Dedifferentiated amniotic fluid mesenchymal stem cell (primary cell): Measurements from ENCODE around the gene TMEM145.

Experiments
- DNase-seq: peaks from one replicate; pipeline ENCODE4 v3.0.0-alpha.2; 2016; ENCODE audit errors: extremely low spot score

TMEM145 gene

DNA sequence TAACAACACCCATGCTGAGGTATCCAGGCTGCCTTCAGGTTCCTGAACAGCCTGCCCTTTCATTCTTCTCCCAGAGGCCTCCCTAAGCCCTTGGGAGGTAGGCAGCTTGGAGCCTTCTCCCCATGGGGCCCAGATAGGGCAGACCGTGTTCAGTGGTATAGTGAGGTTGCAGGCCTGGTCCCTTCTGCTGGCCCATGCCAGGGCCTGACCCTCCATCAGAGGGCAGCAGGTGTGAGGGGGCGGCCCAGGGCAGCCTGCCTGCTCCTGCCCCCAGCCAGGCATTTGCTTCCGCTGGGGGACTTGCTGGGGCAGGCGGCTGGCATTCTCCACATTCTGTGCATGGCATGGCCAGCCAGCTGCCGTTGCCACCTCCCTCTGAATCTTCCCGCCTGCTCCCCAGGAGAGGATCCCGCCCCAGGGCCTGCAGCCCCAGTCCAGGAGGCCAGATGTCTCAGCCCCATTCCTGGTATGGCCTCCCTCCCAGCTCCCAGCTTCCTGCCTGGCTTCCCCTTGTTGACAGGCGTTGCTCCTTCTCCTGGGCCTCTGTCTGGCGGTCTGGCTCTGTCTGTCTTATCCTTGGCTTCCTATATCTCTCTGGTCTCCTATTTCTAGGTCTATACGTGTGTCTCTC lies 35.2 kb upstream of the TMEM145 start:
- no peak for DNase-seq

GRCh38 chr19:42278452-42279154 lies 34.5 kb upstream of the TMEM145 start:
- no peak for DNase-seq

- DNase-seq: no peak
These were observed 33.8 kb upstream of the TMEM145 start for GRCh38 chr19:42279155-42279901.

GRCh38 chr19:42279902-42280814 lies 33.0 kb upstream of the TMEM145 start:
- peak; percentile 93 for DNase-seq

GRCh38 chr19:42280815-42281145 lies 32.3 kb upstream of the TMEM145 start:
- no peak for DNase-seq

DNA sequence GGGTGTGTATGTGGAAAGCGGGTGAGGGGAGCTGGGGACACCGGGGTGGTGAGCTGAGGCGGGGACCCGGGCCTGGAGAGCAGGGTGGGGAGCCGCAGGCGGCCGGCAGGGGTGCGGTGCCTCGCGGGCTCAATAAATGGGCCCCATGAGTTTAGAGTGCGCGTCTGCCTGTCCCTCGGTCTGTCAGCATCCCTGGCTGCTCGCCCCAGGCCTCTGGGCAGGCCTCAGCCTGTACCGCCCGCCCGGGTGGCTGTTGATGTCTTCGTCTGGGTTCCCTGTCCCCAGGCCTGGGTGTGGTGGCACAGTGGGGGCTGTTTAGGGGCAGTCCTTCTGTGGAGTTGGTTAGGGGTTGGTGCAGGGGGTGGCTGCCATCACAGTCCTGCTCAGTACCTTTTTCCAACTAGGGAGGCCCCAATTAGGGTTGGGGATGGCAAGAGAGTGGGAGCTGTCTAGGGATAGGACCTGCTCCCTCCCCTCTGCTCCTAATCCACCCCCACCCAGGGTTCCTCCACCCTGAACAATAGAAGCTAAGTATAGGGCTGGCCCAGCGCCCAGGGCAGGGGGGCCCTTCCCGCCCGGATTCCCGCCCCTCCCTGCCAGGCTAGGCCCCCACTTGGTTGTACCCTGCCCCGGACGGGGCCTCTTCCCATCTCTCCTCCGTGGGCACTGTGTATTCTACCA lies 31.8 kb upstream of the TMEM145 start:
- no peak for DNase-seq

GRCh38 chr19:42281827-42282762 lies 31.0 kb upstream of the TMEM145 start:
- DNase-seq: peak; percentile 42

DNA sequence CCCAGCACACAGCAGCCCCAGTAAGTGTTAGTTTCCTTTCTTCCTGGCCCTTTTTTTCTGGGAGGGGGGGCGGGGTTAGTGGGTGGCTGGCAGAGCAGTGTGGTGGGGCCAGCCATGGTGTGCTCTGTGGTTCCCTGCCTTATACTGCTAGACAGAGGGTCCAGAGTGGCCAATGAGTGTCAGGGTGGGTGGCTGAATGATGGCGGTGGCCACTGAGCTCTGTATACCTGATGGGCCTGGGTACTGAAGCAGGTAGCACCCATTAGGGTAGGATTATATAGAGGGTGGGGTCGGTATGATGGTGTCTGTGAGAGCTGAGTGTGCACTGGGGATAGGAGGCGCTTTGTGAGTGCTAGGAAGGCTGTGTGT lies 30.3 kb upstream of the TMEM145 start:
- no peak for DNase-seq

- peak; percentile 90 for DNase-seq
These were observed 29.7 kb upstream of the TMEM145 start for GRCh38 chr19:42283188-42284065.

GRCh38 chr19:42284066-42284501 lies 29.0 kb upstream of the TMEM145 start:
- peak; percentile 74 for DNase-seq

GRCh38 chr19:42284591-42285341 lies 28.3 kb upstream of the TMEM145 start:
- no peak for DNase-seq

DNA sequence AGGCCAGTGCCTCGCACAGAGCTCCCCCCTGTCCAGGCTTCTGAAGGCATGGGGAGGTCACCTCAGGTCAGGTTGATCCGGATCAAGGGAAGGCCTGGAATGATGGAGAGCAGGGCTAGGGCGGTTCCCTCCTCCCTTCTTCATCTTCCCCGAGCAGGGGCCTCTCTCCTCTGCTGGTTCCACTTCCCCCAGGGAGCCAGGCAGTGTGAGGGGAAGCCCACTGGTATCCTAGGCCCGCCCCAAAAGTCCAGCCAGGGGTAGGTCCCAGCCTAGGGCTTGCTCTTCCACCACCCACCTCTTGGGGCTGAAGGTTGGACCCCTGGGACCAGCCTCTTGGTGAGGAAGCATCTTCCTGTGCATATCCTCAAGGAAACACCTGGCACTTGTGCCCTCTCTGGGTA lies 27.6 kb upstream of the TMEM145 start:
- no peak for DNase-seq

GRCh38 chr19:42285988-42286348 lies 27.1 kb upstream of the TMEM145 start:
- no peak for DNase-seq

- DNase-seq: no peak
These were observed 26.6 kb upstream of the TMEM145 start for GRCh38 chr19:42286349-42287016.

- DNase-seq: no peak
These were observed 25.9 kb upstream of the TMEM145 start for GRCh38 chr19:42287017-42287826.

DNA sequence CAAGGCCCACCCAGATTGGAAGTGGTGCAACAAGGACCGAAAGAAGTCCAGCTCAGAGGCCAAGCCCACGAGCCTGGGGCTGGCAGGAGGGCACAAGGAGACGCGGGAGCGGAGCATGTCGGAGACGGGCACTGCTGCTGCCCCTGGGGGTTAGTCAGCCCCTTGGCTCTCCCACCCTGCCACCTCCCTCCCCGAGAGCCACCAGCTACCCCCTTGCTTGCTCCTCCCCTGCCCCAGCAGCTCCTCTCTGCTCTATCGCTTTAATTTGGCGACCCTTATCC lies 25.3 kb upstream of the TMEM145 start:
- DNase-seq: no peak

DNA sequence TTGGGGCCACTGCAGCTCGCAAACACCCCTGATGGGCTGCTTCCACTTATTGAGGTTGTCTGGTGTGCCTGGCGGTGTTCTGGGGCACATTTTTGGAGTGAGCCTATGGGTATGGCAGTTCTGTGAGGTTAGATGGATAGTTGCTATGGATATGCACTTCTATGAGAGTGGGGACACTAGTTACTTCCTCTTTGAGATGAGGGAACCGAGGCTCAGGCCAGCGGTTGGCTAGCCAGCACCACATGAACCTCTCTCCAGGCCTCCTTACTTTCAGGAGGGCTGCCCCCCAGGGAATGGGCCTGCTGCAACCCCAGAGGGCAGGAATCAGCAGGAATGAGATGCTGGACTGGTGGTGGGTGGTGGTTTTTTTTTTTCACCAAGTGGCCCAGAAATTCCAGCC lies 24.7 kb upstream of the TMEM145 start:
- no peak for DNase-seq
